Measurements from ENCODE around the gene STH.
A peak's percentile ranks its signal among the peaks of the same experiment; 100 is the strongest.

Gene STH

GRCh38 chr17:46027048-46027975 lies 28.3 kb downstream of the STH start:
- DNase-seq (ENCODE audit: low read depth in 2 of 2) = no peak

GRCh38 chr17:46027976-46028325 lies 28.9 kb downstream of the STH start:
- no peak for DNase-seq (ENCODE audit: low read depth in 2 of 2)

- DNase-seq (ENCODE audit: low read depth in 2 of 2) = no peak
Measured at GRCh38 chr17:46028374-46028773, 29.3 kb downstream of the STH start.

GRCh38 chr17:46028981-46029565 lies 30.0 kb downstream of the STH start:
- DNase-seq (ENCODE audit: low read depth in 2 of 2) = no peak

- DNase-seq (ENCODE audit: low read depth in 2 of 2) = no peak
Measured at GRCh38 chr17:46029627-46030026, 30.6 kb downstream of the STH start.

GRCh38 chr17:46030752-46031151 lies 31.7 kb downstream of the STH start:
- no peak for DNase-seq (ENCODE audit: low read depth in 2 of 2)

- no peak for DNase-seq (ENCODE audit: low read depth in 2 of 2)
Measured at GRCh38 chr17:46031440-46031839, 32.4 kb downstream of the STH start.

- DNase-seq (ENCODE audit: low read depth in 2 of 2) = no peak
Measured at GRCh38 chr17:46031920-46032319, 32.9 kb downstream of the STH start.

GRCh38 chr17:46032909-46033308 lies 33.9 kb downstream of the STH start:
- no peak for DNase-seq (ENCODE audit: low read depth in 2 of 2)

DNA sequence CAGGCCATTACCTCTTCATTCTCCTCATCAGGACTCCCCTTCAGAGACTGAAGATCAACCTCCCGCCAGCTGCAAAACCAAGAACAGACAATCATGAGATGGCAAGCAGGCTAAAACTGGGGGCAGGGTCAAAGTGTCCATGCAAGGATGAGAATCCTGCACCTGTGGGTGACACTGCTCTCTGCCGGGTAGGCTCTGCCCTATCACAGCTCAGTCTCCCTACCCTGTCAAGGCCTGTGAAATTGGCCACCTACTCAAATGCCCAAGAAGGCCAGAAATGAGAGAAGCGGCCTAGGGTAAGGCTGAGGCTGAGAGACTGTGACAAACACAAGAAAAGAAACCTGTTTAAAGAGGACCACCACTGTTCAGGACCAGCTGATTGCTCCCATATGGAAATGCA lies 34.3 kb downstream of the STH start:
- DNase-seq (ENCODE audit: low read depth in 2 of 2) = no peak

- no peak for DNase-seq (ENCODE audit: low read depth in 2 of 2)
Measured at GRCh38 chr17:46035112-46035818, 36.2 kb downstream of the STH start.

GRCh38 chr17:46036491-46036890 lies 37.4 kb downstream of the STH start:
- no peak for DNase-seq (ENCODE audit: low read depth in 2 of 2)

DNA sequence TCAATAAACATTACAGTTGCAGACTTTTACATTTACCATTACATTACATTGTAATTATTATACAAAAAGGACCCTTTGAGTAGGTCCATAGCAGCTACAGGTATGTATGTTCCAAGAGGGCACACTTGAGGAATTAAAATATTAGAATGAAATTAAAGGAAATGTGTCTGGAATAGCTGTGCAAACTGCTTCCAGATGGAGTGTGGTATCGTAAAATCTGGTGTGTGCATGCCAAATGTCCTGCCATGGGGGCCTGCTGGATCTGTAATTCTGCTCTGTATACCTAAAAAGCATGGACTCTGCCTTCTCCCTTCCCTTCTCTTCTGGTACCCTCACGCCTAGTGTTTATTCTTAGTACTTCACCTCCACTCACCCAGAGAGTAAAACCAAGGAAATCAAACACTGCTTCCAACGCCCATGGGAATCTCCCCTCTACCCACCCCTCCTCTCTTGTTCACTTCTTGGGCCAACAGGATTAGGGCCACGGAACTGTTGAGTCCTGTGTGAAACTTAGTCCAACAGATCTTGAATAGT lies 38.7 kb downstream of the STH start:
- DNase-seq (ENCODE audit: low read depth in 2 of 2) = no peak

DNA sequence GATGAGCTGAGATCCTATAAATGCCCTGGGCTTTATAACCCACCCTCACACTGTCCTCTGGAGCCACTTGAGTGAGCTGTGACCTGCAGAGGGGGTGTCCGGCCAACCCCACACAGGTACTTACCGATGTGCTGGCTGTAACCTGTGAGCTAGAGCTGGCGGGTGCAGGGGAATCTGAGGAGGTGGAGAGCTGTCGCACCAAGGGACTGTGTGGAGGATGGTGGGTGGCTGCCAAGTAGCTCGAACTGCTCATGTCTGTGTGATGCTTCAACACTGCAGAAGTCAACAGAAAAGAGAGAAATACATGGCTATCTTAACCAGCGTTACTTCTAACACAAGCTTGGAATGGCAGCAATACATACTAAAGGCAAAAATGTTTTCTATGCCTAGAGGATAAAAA lies 39.4 kb downstream of the STH start:
- DNase-seq (ENCODE audit: low read depth in 2 of 2) = no peak

DNA sequence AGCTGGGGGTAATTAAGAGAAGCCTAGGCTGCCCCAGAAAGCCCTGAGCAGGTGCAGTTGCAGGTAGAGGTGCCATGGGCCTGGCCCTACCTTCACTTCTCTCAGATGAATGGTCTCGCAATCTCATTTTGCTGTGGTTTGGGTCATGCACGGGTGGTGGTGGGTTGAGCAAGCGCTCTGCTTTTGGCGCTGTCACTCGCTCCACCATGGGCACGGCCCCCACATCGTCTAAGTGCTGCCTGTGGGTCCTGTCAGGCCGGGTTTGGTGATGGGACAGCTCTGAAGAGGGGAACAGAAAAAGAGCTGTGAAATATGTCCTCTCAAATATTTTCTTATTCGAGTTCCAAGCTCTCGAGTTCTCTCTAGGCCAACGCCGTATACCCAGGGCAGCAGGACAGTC lies 39.9 kb downstream of the STH start:
- DNase-seq (ENCODE audit: low read depth in 2 of 2) = no peak

- no peak for DNase-seq (ENCODE audit: low read depth in 2 of 2)
Measured at GRCh38 chr17:46039592-46040186, 40.6 kb downstream of the STH start.

- DNase-seq (ENCODE audit: low read depth in 2 of 2) = no peak
Measured at GRCh38 chr17:46042246-46042645, 43.2 kb downstream of the STH start.

DNA sequence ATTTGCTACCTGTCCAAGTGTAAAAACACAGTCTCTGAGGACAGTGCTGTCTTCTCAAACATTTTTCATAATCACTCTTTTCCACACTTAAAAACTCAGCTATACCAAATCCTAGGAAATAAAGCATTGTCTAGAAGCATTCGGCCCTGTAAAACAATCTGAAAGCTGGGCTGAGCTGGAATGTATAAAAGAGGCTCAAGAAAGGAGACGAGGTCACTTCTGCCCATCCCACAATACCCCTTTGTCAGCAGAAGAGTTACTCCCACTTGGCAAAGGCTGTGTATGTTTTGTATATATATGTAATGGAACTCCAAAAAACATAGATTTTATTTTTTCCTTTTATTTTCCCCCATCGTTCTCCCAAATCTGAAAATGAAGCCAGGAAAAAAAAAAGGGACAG lies 43.9 kb downstream of the STH start:
- DNase-seq (ENCODE audit: low read depth in 2 of 2) = no peak

DNA sequence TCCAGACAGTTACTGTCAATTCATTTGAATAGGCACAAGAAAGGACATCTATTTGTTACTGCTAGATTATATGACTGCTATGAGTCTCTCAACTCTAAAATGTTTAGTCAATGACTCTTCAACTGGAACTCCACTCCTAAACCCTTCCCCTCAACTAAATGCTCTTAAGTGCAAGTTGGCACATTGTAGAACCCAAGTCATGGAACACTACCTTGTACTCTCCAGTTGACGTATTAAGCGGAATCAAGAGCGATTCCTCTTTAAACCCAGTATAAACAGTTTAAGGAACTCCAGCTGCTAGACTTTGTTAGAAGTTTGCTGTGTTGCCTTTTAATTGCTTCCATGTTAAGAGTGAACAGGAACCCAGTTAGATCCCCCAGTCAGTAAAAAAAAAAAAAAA lies 44.6 kb downstream of the STH start:
- no peak for DNase-seq (ENCODE audit: low read depth in 2 of 2)

DNA sequence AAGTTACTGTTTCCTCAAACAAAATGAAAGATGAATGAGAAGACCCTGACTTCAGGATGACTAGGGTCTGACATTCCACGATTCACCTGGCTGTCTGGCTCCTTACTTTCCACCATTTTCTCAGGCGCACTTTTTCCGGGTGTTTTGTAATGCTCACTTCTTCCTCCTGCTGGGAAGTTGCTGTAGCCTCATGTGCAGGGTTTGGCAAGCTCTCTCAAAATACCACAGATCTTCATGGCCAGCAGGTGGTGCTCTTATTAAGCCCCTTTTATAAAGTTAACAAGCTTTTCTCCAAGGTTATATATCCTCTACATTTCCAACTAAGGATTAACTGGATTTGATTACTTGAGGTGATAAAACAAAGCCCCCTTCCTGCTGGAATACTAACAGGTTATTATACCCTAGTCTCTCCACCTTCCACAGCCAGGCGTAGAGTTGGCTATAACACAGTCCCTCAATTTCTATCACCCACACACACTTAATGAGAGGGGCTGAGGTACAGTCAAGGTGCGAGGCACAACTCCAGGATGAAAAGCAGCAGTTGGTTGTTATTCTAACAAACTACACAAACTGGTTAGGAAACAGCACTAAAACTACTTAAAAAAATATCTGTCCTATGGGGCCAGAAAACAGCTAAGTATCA lies 45.4 kb downstream of the STH start:
- peak; percentile 14 to 33 for DNase-seq (ENCODE audit: low read depth in 2 of 2)

DNA sequence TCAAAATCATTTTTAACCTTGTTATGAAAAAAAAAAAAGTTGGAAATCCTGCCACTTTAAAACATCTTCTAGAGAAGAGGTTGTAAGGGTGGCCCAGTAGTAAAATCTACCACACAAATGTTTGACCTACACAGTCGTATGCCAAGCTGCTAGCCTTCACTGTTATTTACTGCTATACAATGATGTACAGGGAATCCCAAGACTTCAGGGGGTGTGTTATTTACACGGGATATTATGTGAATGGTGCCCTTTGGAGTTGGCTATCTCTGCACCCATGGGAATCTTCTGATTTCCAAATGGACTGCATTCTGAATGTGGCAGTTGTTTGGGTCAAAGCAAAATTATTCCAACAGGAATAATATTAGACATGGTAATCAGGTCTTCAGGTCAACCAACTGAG lies 45.9 kb downstream of the STH start:
- no peak for DNase-seq (ENCODE audit: low read depth in 2 of 2)

GRCh38 chr17:46045639-46046038 lies 46.6 kb downstream of the STH start:
- no peak for DNase-seq (ENCODE audit: low read depth in 2 of 2)

All from stimulated activated CD4-positive, alpha-beta T cell treated with anti-CD3 and anti-CD28 coated beads, Interleukin-12 subunit alpha, Interleukin-12 subunit beta, amount 100 ng/mL, for 24 hours (primary cell).